ENCODE data around the gene C17orf100. TPM values are rescaled to one million over a fixed set of nuclear protein-coding genes. Genes with fewer than 3 reads are reported as not detected.

Gene C17orf100
- total RNA-seq, 3 donors from 2014 or later: 2.2 to 2.7 (median 2.3) TPM

GRCh38 chr17:6683730-6684459 lies 32.3 kb downstream of the C17orf100 start:
- no peaks in the 10 kb centered on the region for H3K4me1 ChIP-seq (ENCODE audit: low read depth)
- H3K9me3 ChIP-seq: no peaks in the 10 kb centered on the region
- DNase-seq (peak in 1 of 3 donors; percentile 8), ATAC-seq (no peak)
- no peak for TF ChIP-seq CTCF (IDR thresholded peaks at IDR 0.05)
- intact Hi-C loops (cut with DNase I, micrococcal nuclease): no loop called here
- no peak overlapping the region for H3K4me3 ChIP-seq
- H3K36me3 ChIP-seq (ENCODE audit: low read depth): no peaks in the 10 kb centered on the region

- no peaks in the 10 kb centered on the region for H3K36me3 ChIP-seq (ENCODE audit: low read depth)
- H3K9me3 ChIP-seq: no peaks in the 10 kb centered on the region
- no peak for TF ChIP-seq CTCF (IDR thresholded peaks at IDR 0.05)
- no peaks in the 10 kb centered on the region for H3K4me1 ChIP-seq (ENCODE audit: low read depth)
- ATAC-seq (no peak), DNase-seq (no peak)
- H3K4me3 ChIP-seq: no peak overlapping the region
- intact Hi-C loops (cut with DNase I, micrococcal nuclease): no loop called here
Measured at GRCh38 chr17:6684460-6684783, 32.9 kb downstream of the C17orf100 start.

GRCh38 chr17:6684881-6685767 lies 33.6 kb downstream of the C17orf100 start:
- no peak for ATAC-seq
- intact Hi-C loops (cut with DNase I, micrococcal nuclease): no loop called here
- Histone ChIP-seq H3K4me1 (ENCODE audit: low read depth) (no peaks in the 10 kb centered on the region), H3K36me3 (ENCODE audit: low read depth) (no peaks in the 10 kb centered on the region), H3K4me3 (no peak overlapping the region), H3K9me3 (no peaks in the 10 kb centered on the region)
- no peak for TF ChIP-seq CTCF (IDR thresholded peaks at IDR 0.05)
- DNase-seq: no peak

- Histone ChIP-seq H3K36me3 (ENCODE audit: low read depth) (no peaks in the 10 kb centered on the region), H3K4me1 (ENCODE audit: low read depth) (no peaks in the 10 kb centered on the region), H3K9me3 (no peaks in the 10 kb centered on the region), H3K4me3 (no peak overlapping the region)
- no peak for TF ChIP-seq CTCF (IDR thresholded peaks at IDR 0.05)
- DNase-seq: no peak
- intact Hi-C loops (cut with DNase I, micrococcal nuclease): no loop called here
- ATAC-seq: no peak
Measured at GRCh38 chr17:6686026-6686425, 34.5 kb downstream of the C17orf100 start.

GRCh38 chr17:6688944-6689343 lies 37.4 kb downstream of the C17orf100 start:
- no peaks in the 10 kb centered on the region for H3K4me1 ChIP-seq (ENCODE audit: low read depth)
- ATAC-seq: no peak
- no peaks in the 10 kb centered on the region for H3K36me3 ChIP-seq (ENCODE audit: low read depth)
- H3K4me3 ChIP-seq: no peak overlapping the region
- no peak for TF ChIP-seq CTCF (IDR thresholded peaks at IDR 0.05)
- DNase-seq: no peak
- intact Hi-C loops (cut with DNase I, micrococcal nuclease): no loop called here
- H3K9me3 ChIP-seq: no peaks in the 10 kb centered on the region

Data from mucosa of descending colon (tissue), 3 donors.